ENCODE results near the gene CHST3. TPM values are rescaled to one million over a fixed set of nuclear protein-coding genes. Genes with fewer than 3 reads are reported as not detected.
A peak's percentile ranks its signal among the peaks of the same experiment; 100 is the strongest.
"Not testable (repeated sequence)": the region's sequence is repeated elsewhere in the genome, so short reads cannot be mapped to it uniquely, and the experiment has no call there.

CHST3 gene
- polyA plus RNA-seq, 2 of the 4 experiments (the other 2 are of a cell fraction), result 12.8 to 23.1 TPM

GRCh38 chr10:71975871-71976725 is 11.9 kb downstream of the CHST3 start (continued):
- TF ChIP-seq ZNF302 (CRISPR knock-in tag; IDR thresholded peaks at IDR 0.05), result no peak
- TF ChIP-seq POLR2A (IDR thresholded peaks at IDR 0.05; ENCODE audit: low read length), result no peak
- TF ChIP-seq FOSB (CRISPR knock-in tag; IDR thresholded peaks at IDR 0.05), result no peak
- TF ChIP-seq RARB (CRISPR knock-in tag; IDR thresholded peaks at IDR 0.05), result no peak
- no peak for TF ChIP-seq ESRRA (IDR thresholded peaks at IDR 0.05; ENCODE audit: borderline replicate concordance, low read length)
- TF ChIP-seq MAFK (IDR thresholded peaks at IDR 0.05; ENCODE audit: partially characterized antibody), result no peak
- TF ChIP-seq, protein P1, sequence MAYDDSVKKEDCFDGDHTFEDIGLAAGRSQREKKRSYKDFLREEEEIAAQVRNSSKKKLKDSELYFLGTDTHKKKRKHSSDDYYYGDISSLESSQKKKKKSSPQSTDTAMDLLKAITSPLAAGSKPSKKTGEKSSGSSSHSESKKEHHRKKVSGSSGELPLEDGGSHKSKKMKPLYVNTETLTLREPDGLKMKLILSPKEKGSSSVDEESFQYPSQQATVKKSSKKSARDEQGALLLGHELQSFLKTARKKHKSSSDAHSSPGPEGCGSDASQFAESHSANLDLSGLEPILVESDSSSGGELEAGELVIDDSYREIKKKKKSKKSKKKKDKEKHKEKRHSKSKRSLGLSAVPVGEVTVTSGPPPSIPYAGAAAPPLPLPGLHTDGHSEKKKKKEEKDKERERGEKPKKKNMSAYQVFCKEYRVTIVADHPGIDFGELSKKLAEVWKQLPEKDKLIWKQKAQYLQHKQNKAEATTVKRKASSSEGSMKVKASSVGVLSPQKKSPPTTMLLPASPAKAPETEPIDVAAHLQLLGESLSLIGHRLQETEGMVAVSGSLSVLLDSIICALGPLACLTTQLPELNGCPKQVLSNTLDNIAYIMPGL (CRISPR knock-in tag; IDR thresholded peaks at IDR 0.05; ENCODE audit: borderline replicate concordance), result no peak
- no peak for TF ChIP-seq HEYL (CRISPR knock-in tag; IDR thresholded peaks at IDR 0.05)
- no peak for TF ChIP-seq EHMT2 (IDR thresholded peaks at IDR 0.05; ENCODE audit: low read depth)
- TF ChIP-seq USF2 (IDR thresholded peaks at IDR 0.05), result no peak
- peak in 1 of 2 experiments; percentile 41; a peak in 1 of 5 replicates for TF ChIP-seq JUN (IDR thresholded peaks at IDR 0.05)
- no peak for TF ChIP-seq TP53 (CRISPR knock-in tag; IDR thresholded peaks at IDR 0.05)
- no peak for TF ChIP-seq RCOR1 (IDR thresholded peaks at IDR 0.05; ENCODE audit: low read depth, low read length)
- TF ChIP-seq CBX2 (IDR thresholded peaks at IDR 0.05; ENCODE audit: borderline replicate concordance, low read depth), result no peak
- TF ChIP-seq BHLHE40 (IDR thresholded peaks at IDR 0.05; ENCODE audit: low read depth, low read length), result no peak
- TF ChIP-seq SMC3 (IDR thresholded peaks at IDR 0.05), result no peak
- peak; percentile 34; the same call in 1 of the 2 replicates for TF ChIP-seq FOSL2 (IDR thresholded peaks at IDR 0.05)
- peak; percentile 81 for TF ChIP-seq FOSL2 (CRISPR knock-in tag; IDR thresholded peaks at IDR 0.05)
- no peak for TF ChIP-seq HOXB5 (CRISPR knock-in tag; IDR thresholded peaks at IDR 0.05)
- TF ChIP-seq JUNB (IDR thresholded peaks at IDR 0.05), result 0 out of 2 replicates have a peak, but pooled peaks have one; percentile 10
- no peak for TF ChIP-seq HDAC2 (IDR thresholded peaks at IDR 0.05)
- no peak for TF ChIP-seq ZFP36 (IDR thresholded peaks at IDR 0.05; ENCODE audit: borderline replicate concordance, partially characterized antibody)
- no peak for TF ChIP-seq CBX8 (IDR thresholded peaks at IDR 0.05)

- H3K27ac ChIP-seq, result peak overlapping the region; percentile 87 to 98; a peak in 4 of 6 replicates
- 100% methylated on average over 1 of the region's 1 CpG for WGBS (ENCODE audit: missing lambda C conversion rate)
- POLR2A ChIA-PET; H3K9me3 ChIP-seq; H3K4me3 ChIP-seq; H3K4me2 ChIP-seq; ATAC-seq; DNase-seq (ENCODE audit: low read depth in 1 of 2, low spot score in 1 of 2); FAIRE-seq: not testable (repeated sequence)
- CTCF ChIA-PET, result interaction anchor here (0.8 to 2.2 kb wide), 6 partner anchors 12 to 360 kb away, joined by 3 to 9 read pairs (median 4); partner anchors contain the start of gene CHST3
- peaks cover 86% of the 10 kb centered on the region for H3K4me1 ChIP-seq
Observed at GRCh38 chr10:71977614-71977903, 13.4 kb downstream of the CHST3 start.

DNA sequence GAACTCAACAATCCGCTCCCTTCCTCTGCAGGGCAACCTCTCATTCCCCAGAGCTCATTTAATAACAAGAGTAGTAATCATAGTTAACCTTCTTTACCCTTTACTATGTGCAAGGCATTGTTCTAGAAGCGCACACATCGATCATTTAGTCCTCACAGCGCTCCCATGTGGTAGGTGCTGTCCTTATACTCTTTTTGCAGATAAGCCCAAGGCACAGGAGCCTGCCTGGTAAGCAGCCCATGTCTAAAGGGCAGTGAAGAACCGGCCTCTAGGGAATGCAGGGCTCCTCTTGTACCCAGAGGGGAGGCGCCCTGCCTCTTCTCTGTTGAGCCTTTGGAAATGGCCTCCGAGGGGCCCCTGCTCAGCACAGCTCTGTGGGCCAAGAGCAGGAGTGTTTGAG is 14.3 kb downstream of the CHST3 start:
- Histone ChIP-seq H3K4me2 (no peak overlapping the region), H3K9me3 (no peaks in the 10 kb centered on the region), H3K27ac (peak overlapping the region in 1 of 2 experiments; percentile 98; a peak in 3 of 6 replicates), H3K4me1 (peaks cover 77% of the 10 kb centered on the region), H3K4me3 (no peak overlapping the region)
- DNase-seq (ENCODE audit: low read depth in 1 of 2, low spot score in 1 of 2) (no peak), ATAC-seq (no peak), FAIRE-seq (no peak)
- CTCF ChIA-PET, result interaction anchor here (0.6 to 1.3 kb wide), 5 partner anchors 15 to 359 kb away, joined by 3 to 4 read pairs (median 4); partner anchors contain the start of gene CHST3
- 84% methylated on average over 7 of the region's 7 CpGs for WGBS (ENCODE audit: missing lambda C conversion rate)
- POLR2A ChIA-PET, result no interaction called here
- no peak for TF ChIP-seq EHF (CRISPR knock-in tag; IDR thresholded peaks at IDR 0.05)
- TF ChIP-seq ELK1 (IDR thresholded peaks at IDR 0.05; ENCODE audit: low read depth, low read length), result no peak
- no peak; a peak in 1 of 5 replicates for TF ChIP-seq RAD21 (conservative IDR thresholded peaks at IDR 0.05 in 1 of 2, IDR thresholded peaks at IDR 0.05 in 1 of 2)
- TF ChIP-seq, protein P2, sequence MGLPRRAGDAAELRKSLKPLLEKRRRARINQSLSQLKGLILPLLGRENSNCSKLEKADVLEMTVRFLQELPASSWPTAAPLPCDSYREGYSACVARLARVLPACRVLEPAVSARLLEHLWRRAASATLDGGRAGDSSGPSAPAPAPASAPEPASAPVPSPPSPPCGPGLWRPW (IDR thresholded peaks at IDR 0.05), result no peak
- TF ChIP-seq MAFK (IDR thresholded peaks at IDR 0.05; ENCODE audit: partially characterized antibody), result no peak
- no peak for TF ChIP-seq MAZ (IDR thresholded peaks at IDR 0.05; ENCODE audit: borderline replicate concordance, low read depth, low read length)
- TF ChIP-seq MAX (IDR thresholded peaks at IDR 0.05), result no peak
- TF ChIP-seq RNF2 (IDR thresholded peaks at IDR 0.05; ENCODE audit: borderline replicate concordance, low read depth), result no peak

Measured in A549 (cell line).